H9 (cell line): ENCODE data around the gene EML2. TPM values are rescaled to one million over a fixed set of nuclear protein-coding genes. Genes with fewer than 3 reads are reported as not detected.

Experiments
- DNase-seq: peaks from one replicate; pipeline ENCODE4 v3.0.0-alpha.2; 2017
- H2AFZ ChIP-seq: one replicate; pipeline ENCODE4 v1.6.1; 2013; ENCODE audit warnings: mild to moderate bottlenecking, low read length, control low read depth, moderate library complexity
- H2AK5ac ChIP-seq: 2 replicates; pipeline ENCODE4 v1.6.1; 2013; ENCODE audit warnings: low read length, control low read depth, mixed read lengths; ENCODE audit not compliant: insufficient read length
- H2BK120ac ChIP-seq: one replicate; pipeline ENCODE4 v1.6.1; 2013; ENCODE audit warnings: low read depth, mild to moderate bottlenecking, low read length, control low read depth, inconsistent platforms; ENCODE audit not compliant: poor library complexity, severe bottlenecking
- H2BK12ac ChIP-seq: 2 replicates; pipeline ENCODE4 v1.6.1; 2013; ENCODE audit warnings: low read length, control low read depth, mixed read lengths, low read depth; ENCODE audit not compliant: insufficient read length
- H2BK15ac ChIP-seq: 2 replicates; pipeline ENCODE4 v1.6.1; 2013; ENCODE audit warnings: low read depth, low read length, control low read depth
- H2BK20ac ChIP-seq: one replicate; pipeline ENCODE4 v1.6.1; 2013; ENCODE audit warnings: low read depth, mild to moderate bottlenecking, low read length, control low read depth, inconsistent platforms; ENCODE audit not compliant: poor library complexity, severe bottlenecking
- H2BK5ac ChIP-seq: 2 replicates; pipeline ENCODE4 v1.6.1; 2013; ENCODE audit warnings: low read length, control low read depth, mixed read lengths; ENCODE audit not compliant: insufficient read length
- H3K14ac ChIP-seq: 2 replicates; pipeline ENCODE4 v1.6.1; 2013; ENCODE audit warnings: low read length, control low read depth; ENCODE audit not compliant: insufficient read depth
- H3K18ac ChIP-seq: 2 replicates; pipeline ENCODE4 v1.6.1; 2013; ENCODE audit warnings: low read depth, mild to moderate bottlenecking, mixed read lengths, low read length, control low read depth; ENCODE audit not compliant: insufficient read length
- H3K23ac ChIP-seq: 2 replicates; pipeline ENCODE4 v1.6.1; 2013; ENCODE audit warnings: low read length, control low read depth, mixed read lengths, low read depth; ENCODE audit not compliant: insufficient read length
- H3K23me2 ChIP-seq: 2 replicates; pipeline ENCODE4 v1.6.1; 2013; ENCODE audit warnings: low read depth, mild to moderate bottlenecking, mixed read lengths, low read length, control low read depth; ENCODE audit not compliant: insufficient read length, poor library complexity, severe bottlenecking
- H3K27ac ChIP-seq: 2 replicates; pipeline ENCODE4 v1.5.1; 2013; ENCODE audit warnings: low read length, control low read depth, mixed read lengths, low read depth; ENCODE audit not compliant: insufficient read length
- H3K27me3 ChIP-seq: 2 replicates; pipeline ENCODE4 v1.6.1; 2013; ENCODE audit warnings: low read length, control low read depth, inconsistent platforms; ENCODE audit not compliant: insufficient read depth
- H3K4ac ChIP-seq: 2 replicates; pipeline ENCODE4 v1.6.1; 2013; ENCODE audit warnings: low read depth, mild to moderate bottlenecking, control low read depth, inconsistent platforms, low read length, moderate library complexity
- H3K4me1 ChIP-seq: 2 replicates; pipeline ENCODE4 v1.6.1; 2013; ENCODE audit warnings: low read length, control low read depth, inconsistent platforms; ENCODE audit not compliant: insufficient read depth
- H3K4me2 ChIP-seq: 2 replicates; pipeline ENCODE4 v1.6.1; 2013; ENCODE audit warnings: low read length, control low read depth, mixed read lengths; ENCODE audit not compliant: insufficient read length, insufficient read depth
- H3K56ac ChIP-seq: 2 replicates; pipeline ENCODE4 v1.6.1; 2013; ENCODE audit warnings: low read depth, mild to moderate bottlenecking, mixed read lengths, low read length, control low read depth; ENCODE audit not compliant: insufficient read length
- H3K79me1 ChIP-seq: 2 replicates; pipeline ENCODE4 v1.6.1; 2013; ENCODE audit warnings: low read depth, mild to moderate bottlenecking, moderate library complexity, low read length, control low read depth, inconsistent platforms; ENCODE audit not compliant: insufficient read depth, poor library complexity, severe bottlenecking
- H3K79me2 ChIP-seq: 2 replicates; pipeline ENCODE4 v1.6.1; 2013; ENCODE audit warnings: low read length, control low read depth, inconsistent platforms; ENCODE audit not compliant: insufficient read depth
- H3K9ac ChIP-seq: 2 replicates; pipeline ENCODE4 v1.6.1; 2013; ENCODE audit warnings: low read length, control low read depth, mixed read lengths; ENCODE audit not compliant: insufficient read length; ENCODE audit errors: extremely low read depth
- H3K9me3 ChIP-seq: one replicate; pipeline ENCODE4 v1.6.1; 2013; ENCODE audit warnings: low read depth, low read length, inconsistent platforms; ENCODE audit not compliant: control insufficient read depth
- H3T11ph ChIP-seq: one replicate; pipeline ENCODE4 v1.6.1; 2013; ENCODE audit warnings: mild to moderate bottlenecking, low read length, control low read depth, inconsistent platforms
- H4K20me1 ChIP-seq: one replicate; pipeline ENCODE4 v1.6.1; 2013; ENCODE audit not compliant: control insufficient read depth, insufficient read length, insufficient read depth
- H4K5ac ChIP-seq: 2 replicates; pipeline ENCODE4 v1.6.1; 2013; ENCODE audit warnings: low read depth, mild to moderate bottlenecking, mixed read lengths, low read length, control low read depth; ENCODE audit not compliant: insufficient read length
- H4K8ac ChIP-seq: replicated peaks from 2 replicates; pipeline ENCODE4 v1.6.1; 2013; ENCODE audit warnings: low read length, control low read depth, mixed read lengths, low read depth; ENCODE audit not compliant: insufficient read length
- H4K91ac ChIP-seq: 2 replicates; pipeline ENCODE4 v1.6.1; 2013; ENCODE audit warnings: low read depth, mild to moderate bottlenecking, moderate library complexity, mixed read lengths, low read length, control low read depth; ENCODE audit not compliant: insufficient read length
- H3K27ac Mint-ChIP-seq, 3 experiments: 2 replicates in 2 of 3; 3 replicates in 1 of 3; pipeline ENCODE4 v1.8.0; 2020 to 2021; ENCODE audit warnings: mixed read lengths in 3 of 3, mild to moderate bottlenecking in 1 of 3, moderate library complexity in 1 of 3
- H3K27me3 Mint-ChIP-seq: 2 replicates; pipeline ENCODE4 v1.8.0; 2021; ENCODE audit warnings: low read depth, mild to moderate bottlenecking, moderate library complexity, mixed read lengths
- H3K36me3 Mint-ChIP-seq, 3 experiments: 2 replicates in 2 of 3; 3 replicates in 1 of 3; pipeline ENCODE4 v1.8.0; 2020 to 2021; ENCODE audit warnings: low read depth in 3 of 3, mixed read lengths in 3 of 3; ENCODE audit not compliant: insufficient read depth in 1 of 3
- H3K4me1 Mint-ChIP-seq, 2 experiments: 2 replicates each; pipeline ENCODE4 v1.8.0; 2020; ENCODE audit warnings: mixed read lengths in 2 of 2
- H3K4me3 Mint-ChIP-seq, 2 experiments: 2 replicates in 1 of 2; 3 replicates in 1 of 2; pipeline ENCODE4 v1.8.0; 2020 to 2021; ENCODE audit warnings: mild to moderate bottlenecking in 2 of 2, mixed read lengths in 2 of 2, moderate library complexity in 1 of 2
- H3K9me3 Mint-ChIP-seq, 2 experiments: 2 replicates in 1 of 2; 3 replicates in 1 of 2; pipeline ENCODE4 v1.8.0; 2020; ENCODE audit warnings: mild to moderate bottlenecking in 2 of 2, mixed read lengths in 2 of 2, moderate library complexity in 1 of 2
- CTCF ChIP-seq: fragments of 200-600 bp; sonication (generic); conservative IDR thresholded peaks from 3 replicates; pipeline ENCODE4 v1.8.0; 2021; ENCODE audit warnings: antibody characterized with exemption, mild to moderate bottlenecking
- whole genome bisulfite sequencing: extraction: QIAGEN DNeasy Blood & Tissue Kit; methylation state at CpG from one replicate; pipeline ENCODE4 v1.1.7; 2013; ENCODE audit warnings: missing lambda C conversion rate, low lambda C conversion rate, mixed read lengths; ENCODE audit not compliant: insufficient read length; ENCODE audit errors: extremely low coverage; 5-methylcytosine and 5-hydroxymethylcytosine counted together
- total RNA-seq: library from RNA; stranded (reverse); gene quantifications from 2 replicates; pipeline ENCODE4 v1.2.1, GENCODE V29; 2021

The EML2 gene
- total RNA-seq, 1 experiment from 2014 or later, result 22.6 TPM

- no peak overlapping the region for H2BK5ac ChIP-seq
- H3K23me2 ChIP-seq, result peaks cover 3% of the 10 kb centered on the region
- no CpG with 5 or more reads among the region's 17 CpGs for WGBS
- TF ChIP-seq CTCF, result no peak
- no peak for DNase-seq
- H3K18ac ChIP-seq, result no peak overlapping the region
- no peak overlapping the region for H3K27ac ChIP-seq
- H3K23ac ChIP-seq, result no peak overlapping the region
- no peak overlapping the region for H2BK15ac ChIP-seq
- no peak overlapping the region for H3K4ac ChIP-seq
- H3K9me3 ChIP-seq, result no peaks in the 10 kb centered on the region
- Mint-ChIP-seq H3K4me1 (peaks cover 0 to 15% of the 10 kb centered on the region in 2 experiments; a peak in 1 of 4 replicates), H3K36me3 (peaks cover 7 to 40% (median 38%) of the 10 kb centered on the region in 3 experiments; a peak in 5 of 7 replicates), H3K4me3 (no peak overlapping the region), H3K9me3 (no peaks in the 10 kb centered on the region; a peak in 1 of 5 replicates), H3K27me3 (no peaks in the 10 kb centered on the region; the same call in 1 of the 2 replicates), H3K27ac (no peak overlapping the region)
- no peak overlapping the region for H4K5ac ChIP-seq
- no peak overlapping the region for H3K14ac ChIP-seq
- no peak overlapping the region for H2AK5ac ChIP-seq
- no peak overlapping the region for H2BK20ac ChIP-seq
- no peak overlapping the region for H3K4me2 ChIP-seq
- H4K20me1 ChIP-seq, result no peaks in the 10 kb centered on the region
- H3K79me1 ChIP-seq, result no peaks in the 10 kb centered on the region
- no peak overlapping the region for H2AFZ ChIP-seq
- no peak overlapping the region for H3T11ph ChIP-seq
- H4K91ac ChIP-seq, result no peak overlapping the region
- no peaks in the 10 kb centered on the region for H3K27me3 ChIP-seq
- no peak overlapping the region for H4K8ac ChIP-seq
- no peaks in the 10 kb centered on the region for H3K4me1 ChIP-seq
- H3K79me2 ChIP-seq, result no peaks in the 10 kb centered on the region
- no peak overlapping the region for H2BK12ac ChIP-seq
- no peak overlapping the region for H2BK120ac ChIP-seq
- H3K9ac ChIP-seq, result no peak overlapping the region
- no peak overlapping the region for H3K56ac ChIP-seq
These were observed 17.8 kb downstream of the EML2 start for GRCh38 chr19:45621389-45621788.
